K562 (cell line): ENCODE measurements around the gene CAPRIN1. TPM values are rescaled to one million over a fixed set of nuclear protein-coding genes. Genes with fewer than 3 reads are reported as not detected.

Experiments
- CCAR2 ChIP-seq: fragments of 200-400 bp; formaldehyde crosslinking; IDR thresholded peaks from 2 replicates; pipeline ENCODE4 v1.6.1; 2017; ENCODE audit warnings: mild to moderate bottlenecking, low read depth, low read length
- JUNB ChIP-seq: fragments of 450-650 bp; formaldehyde crosslinking; conservative IDR thresholded peaks from 2 replicates; pipeline ENCODE4 v1.4.0; 2020; ENCODE audit warnings: mild to moderate bottlenecking
- MBD1 ChIP-seq: fragments of 250-450 bp; sonication (Bioruptor Pico); IDR thresholded peaks from 2 replicates; pipeline ENCODE4 v1.8.0; 2022; ENCODE audit warnings: inconsistent platforms
- MYC ChIP-seq, 2 experiments: fragments of 250-450 bp in 1 of 2; sonication (Bioruptor Pico) in 1 of 2; IDR thresholded peaks; 2 replicates each; pipeline versions ENCODE4 v1.5.1 to v1.6.1; 2012 to 2021; ENCODE audit warnings: low read depth in 2 of 2, borderline replicate concordance in 1 of 2, improper control_type of control experiment in 1 of 2, low read length in 1 of 2, mild to moderate bottlenecking in 1 of 2, moderate library complexity in 1 of 2
- PRPF4 ChIP-seq: fragments of 200-400 bp; formaldehyde crosslinking; IDR thresholded peaks from one replicate; pipeline ENCODE4 v1.6.1; 2017; ENCODE audit warnings: low read length, low read depth, mild to moderate bottlenecking; ENCODE audit not compliant: insufficient read depth, poor library complexity, severe bottlenecking
- RFX5 ChIP-seq: IDR thresholded peaks from 2 replicates; pipeline ENCODE4 v1.6.1; 2011; ENCODE audit warnings: low read depth, mild to moderate bottlenecking, improper control_type of control experiment, low read length
- SFPQ ChIP-seq: fragments of 200-400 bp; formaldehyde crosslinking; IDR thresholded peaks from 2 replicates; pipeline ENCODE4 v1.6.1; 2017; ENCODE audit warnings: mild to moderate bottlenecking, low read depth, low read length, moderate library complexity
- STAG1 ChIP-seq: sonication (generic); formaldehyde crosslinking; IDR thresholded peaks from 2 replicates; pipeline ENCODE4 v1.5.0; 2020; ENCODE audit warnings: missing genetic modification reagents, borderline replicate concordance
- TAF15 ChIP-seq: fragments of 200-400 bp; formaldehyde crosslinking; IDR thresholded peaks from 2 replicates; pipeline ENCODE4 v1.6.1; 2017; ENCODE audit warnings: mild to moderate bottlenecking, low read depth, low read length, moderate library complexity
- THRA ChIP-seq: fragments of 450-650 bp; IDR thresholded peaks from 2 replicates; pipeline ENCODE4 v1.6.1; 2017; ENCODE audit warnings: mild to moderate bottlenecking, moderate library complexity
- WHSC1 ChIP-seq: IDR thresholded peaks from one replicate; pipeline ENCODE4 v1.6.1; 2012; ENCODE audit warnings: low read length, control low read depth, inconsistent platforms
- ZBTB9 ChIP-seq: fragments of 450-650 bp; formaldehyde crosslinking; IDR thresholded peaks from 2 replicates; pipeline ENCODE4 v1.4.0; 2020; ENCODE audit warnings: mild to moderate bottlenecking, moderate library complexity
- ZNF175 ChIP-seq: fragments of 200-800 bp; sonication (Bioruptor generic); IDR thresholded peaks from 2 replicates; pipeline ENCODE4 v1.6.1; 2016; ENCODE audit warnings: low read depth, mild to moderate bottlenecking, missing genetic modification characterization, missing compliant biosample characterization
- ZNF232 ChIP-seq: sonication (generic); formaldehyde crosslinking; IDR thresholded peaks from 2 replicates; pipeline ENCODE4 v1.8.0; 2022; ENCODE audit warnings: mild to moderate bottlenecking, missing genetic modification reagents
- ZNF263 ChIP-seq: sonication (generic); formaldehyde crosslinking; IDR thresholded peaks from 2 replicates; pipeline ENCODE4 v1.8.0; 2022; ENCODE audit warnings: mild to moderate bottlenecking, missing genetic modification reagents, borderline replicate concordance
- ZNF75A ChIP-seq: fragments of 450-650 bp; formaldehyde crosslinking; IDR thresholded peaks from 2 replicates; pipeline ENCODE4 v1.4.0; 2020; ENCODE audit warnings: mild to moderate bottlenecking
- polyA plus RNA-seq, 8 experiments: library from polyadenylated mRNA; depleted of rRNA in 4 of 8; stranded (reverse) in 5 of 8; unstranded in 3 of 8; fragments of >200 nt; fragmentation: Nextera tagmentation in 2 of 8; fragmentation: Illumina TruSeq in 1 of 8; extraction: Ambion mirVana in 2 of 8; extraction: Trizol in 1 of 8; gene quantifications; 2 replicates each; pipeline versions ENCODE4 v1.2.1 to v1.2.3, GENCODE V29; 2011 to 2014; ENCODE audit warnings: inconsistent platforms in 1 of 8, missing spikeins in 1 of 8
- total RNA-seq, 7 experiments: library from RNA; depleted of rRNA in 6 of 7; stranded (reverse); fragments of >200 nt in 6 of 7; fragmentation: Illumina TruSeq in 2 of 7; extraction: Trizol in 2 of 7; gene quantifications; 2 replicates each; pipeline versions ENCODE4 v1.2.1 to v1.2.3, GENCODE V29; 2011 to 2021; ENCODE audit warnings: low replicate concordance in 1 of 7

Gene CAPRIN1
- total and polyA plus RNA-seq, 9 of the 15 experiments (the other 6 are each of a cell fraction or from before 2014, with no cell fraction given), result 49.6 to 271 (median 244) TPM

- TF ChIP-seq STAG1 (CRISPR knock-in tag) (no peak), ZNF75A (no peak), ZNF263 (CRISPR knock-in tag) (peak; percentile 28; the same call in 1 of the 2 replicates), THRA (no peak), ZNF175 (no peak), RFX5 (no peak), CCAR2 (no peak), JUNB (no peak), MYC (IDR thresholded peaks at IDR 0.05; ENCODE audit: low read depth, low read length) (peak; percentile 91), MYC (CRISPR knock-in tag; IDR thresholded peaks at IDR 0.05; ENCODE audit: borderline replicate concordance, low read depth) (no peak), TAF15 (no peak), SFPQ (no peak), MBD1 (no peak), ZNF232 (CRISPR knock-in tag) (no peak), PRPF4 (peak; percentile 75), ZBTB9 (peak; percentile 68; the same call in 1 of the 2 replicates), WHSC1 (no peak)
Observed at GRCh38 chr11:34052036-34052607, 591 bp downstream of the CAPRIN1 start (continued).
